Measurements from ENCODE around the gene CRIP1. TPM values are rescaled to one million over a fixed set of nuclear protein-coding genes. Genes with fewer than 3 reads are reported as not detected.

Gene CRIP1
- polyA plus RNA-seq, 1 donor (not counting 4 experiments of a cell fraction or from before 2014, with no cell fraction given): 1.7 TPM

DNA sequence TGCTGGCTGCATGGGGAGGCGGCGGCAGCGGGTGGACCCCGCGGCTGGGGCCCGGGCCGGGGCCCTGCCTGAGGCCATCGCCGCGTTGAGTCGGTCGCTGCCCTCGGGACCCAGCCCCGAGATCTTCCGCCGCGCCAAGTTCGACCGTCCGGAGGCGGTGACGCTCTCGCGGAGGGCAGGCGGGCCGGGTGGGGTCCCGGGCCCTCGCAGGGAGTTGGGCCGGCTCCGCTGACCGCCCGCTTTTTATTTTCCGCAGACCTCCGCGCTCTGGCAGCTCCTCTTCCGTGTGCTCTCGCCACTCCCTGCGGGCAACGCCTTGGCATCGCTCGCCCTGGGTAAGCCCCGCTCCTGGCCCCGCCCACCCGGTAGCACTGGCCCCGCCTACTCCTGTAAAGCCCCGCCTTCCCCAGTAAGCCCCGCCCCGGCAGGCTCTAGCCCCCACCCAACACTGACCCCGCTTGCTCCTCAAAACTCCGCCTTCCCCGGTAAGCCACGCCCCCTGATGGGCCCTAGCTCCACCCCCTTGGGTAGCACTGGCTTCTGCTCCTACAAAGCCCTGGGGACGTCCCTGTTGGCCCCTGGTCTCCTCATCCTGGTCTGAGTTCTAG, 4.8 kb downstream of the CRIP1 start:
- no peak for TF ChIP-seq EZH2 (IDR thresholded peaks at IDR 0.05; ENCODE audit: low read length)
- TF ChIP-seq, protein P1, sequence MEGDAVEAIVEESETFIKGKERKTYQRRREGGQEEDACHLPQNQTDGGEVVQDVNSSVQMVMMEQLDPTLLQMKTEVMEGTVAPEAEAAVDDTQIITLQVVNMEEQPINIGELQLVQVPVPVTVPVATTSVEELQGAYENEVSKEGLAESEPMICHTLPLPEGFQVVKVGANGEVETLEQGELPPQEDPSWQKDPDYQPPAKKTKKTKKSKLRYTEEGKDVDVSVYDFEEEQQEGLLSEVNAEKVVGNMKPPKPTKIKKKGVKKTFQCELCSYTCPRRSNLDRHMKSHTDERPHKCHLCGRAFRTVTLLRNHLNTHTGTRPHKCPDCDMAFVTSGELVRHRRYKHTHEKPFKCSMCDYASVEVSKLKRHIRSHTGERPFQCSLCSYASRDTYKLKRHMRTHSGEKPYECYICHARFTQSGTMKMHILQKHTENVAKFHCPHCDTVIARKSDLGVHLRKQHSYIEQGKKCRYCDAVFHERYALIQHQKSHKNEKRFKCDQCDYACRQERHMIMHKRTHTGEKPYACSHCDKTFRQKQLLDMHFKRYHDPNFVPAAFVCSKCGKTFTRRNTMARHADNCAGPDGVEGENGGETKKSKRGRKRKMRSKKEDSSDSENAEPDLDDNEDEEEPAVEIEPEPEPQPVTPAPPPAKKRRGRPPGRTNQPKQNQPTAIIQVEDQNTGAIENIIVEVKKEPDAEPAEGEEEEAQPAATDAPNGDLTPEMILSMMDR (optimal IDR thresholded peaks at IDR 0.05 in 1 of 3, IDR thresholded peaks at IDR 0.05 in 1 of 3, conservative IDR thresholded peaks at IDR 0.05 in 1 of 3; ENCODE audit: extremely low read depth in 1 of 3, insufficient read depth in 2 of 3, low read length in 3 of 3): no peak
- Histone ChIP-seq H3K4me1 (ENCODE audit: control insufficient read depth, extremely low read depth, insufficient read depth, low read length) (peaks cover 15% of the 10 kb centered on the region), H3K4me3 (ENCODE audit: control insufficient read depth in 2 of 3, extremely low read depth in 1 of 3, insufficient read depth in 2 of 3, low read depth in 1 of 3, low read length in 3 of 3) (peak overlapping the region; percentile 68 to 84 (median 73)), H3K9me1 (ENCODE audit: control insufficient read depth, extremely low read depth, insufficient read depth, low read length) (no peaks in the 10 kb centered on the region), H3K9me3 (ENCODE audit: control insufficient read depth, low read depth, low read length) (no peaks in the 10 kb centered on the region), H3K36me3 (ENCODE audit: control insufficient read depth in 2 of 2, extremely low read depth in 1 of 2, insufficient read depth in 2 of 2, low read length in 2 of 2) (peaks cover 0 to 2% of the 10 kb centered on the region in 2 experiments), H3K27me3 (ENCODE audit: control insufficient read depth, extremely low read depth, insufficient read depth, low read length) (peaks cover 17% of the 10 kb centered on the region), H3K9ac (ENCODE audit: control insufficient read depth, extremely low read depth, insufficient read depth, low read length) (peak overlapping the region; percentile 87), H3K79me2 (ENCODE audit: control insufficient read depth, insufficient read depth, low read length) (no peaks in the 10 kb centered on the region), H3K27ac (ENCODE audit: control insufficient read depth, insufficient read depth, low read length) (peak overlapping the region; percentile 82), H2AFZ (ENCODE audit: control insufficient read depth, low read length) (peak overlapping the region; percentile 53), H3K4me2 (ENCODE audit: control insufficient read depth, extremely low read depth, insufficient read depth, low read depth, low read length) (peak overlapping the region; percentile 66), H4K20me1 (ENCODE audit: control insufficient read depth, extremely low read depth, insufficient read depth, low read length) (peaks cover 5% of the 10 kb centered on the region)
- FAIRE-seq: no peak
- DNase-seq (ENCODE audit: low read depth, low spot score): no peak
- dilution Hi-C loops (cut with MboI; ENCODE audit: extremely low pct_ligation_motif_present, low sequenced_read_pairs): no loop called here

DNA sequence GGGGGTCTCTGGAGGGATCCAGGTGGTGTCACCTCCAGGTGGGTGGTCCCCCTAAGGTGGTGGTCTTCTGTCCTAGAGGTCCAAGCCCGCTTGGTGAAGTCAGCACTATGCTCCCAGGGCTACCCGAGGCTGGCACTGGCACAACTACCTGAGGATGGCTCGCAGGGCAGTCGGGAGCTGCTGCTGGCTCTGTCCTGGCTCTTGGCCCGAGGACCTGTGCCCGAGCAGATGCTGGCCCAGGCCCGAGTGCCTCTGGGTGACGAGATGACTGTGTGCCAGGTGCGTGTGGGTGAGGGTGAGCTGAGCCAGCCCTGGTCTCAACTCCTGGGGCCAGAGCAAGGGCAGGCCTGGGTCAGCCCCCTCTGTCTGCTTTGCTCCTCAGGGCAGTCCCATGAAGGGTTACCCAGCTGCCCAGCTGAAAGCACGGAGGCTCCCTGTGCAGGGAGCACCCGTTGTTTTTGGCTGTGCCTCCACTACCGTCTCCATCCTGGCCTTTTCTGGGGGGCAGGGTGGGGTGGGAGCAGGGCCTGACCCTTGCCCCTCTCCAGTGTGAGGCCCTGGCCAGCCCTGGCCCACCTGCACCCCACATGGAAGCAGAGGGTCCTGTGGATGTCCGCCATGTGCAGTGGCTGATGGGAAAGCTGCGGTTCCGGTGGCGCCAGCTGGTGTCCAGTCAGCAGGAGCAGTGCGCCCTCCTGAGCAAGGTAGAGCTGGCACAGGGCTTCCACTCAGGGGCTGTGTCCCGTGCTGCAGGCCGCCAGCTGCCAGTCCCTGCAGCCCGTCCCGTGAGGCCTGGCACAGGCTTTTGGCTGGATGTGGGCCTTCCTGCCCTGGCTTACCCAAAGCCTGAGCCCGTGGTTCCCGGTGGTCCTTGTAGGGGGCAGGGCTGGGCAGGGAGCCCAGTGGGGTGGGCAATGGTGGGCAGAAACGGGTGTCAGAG, 5.6 kb downstream of the CRIP1 start:
- no peaks in the 10 kb centered on the region for H3K9me1 ChIP-seq (ENCODE audit: control insufficient read depth, extremely low read depth, insufficient read depth, low read length)
- peak overlapping the region; percentile 66 for H3K4me2 ChIP-seq (ENCODE audit: control insufficient read depth, extremely low read depth, insufficient read depth, low read depth, low read length)
- peak overlapping the region; percentile 10 to 84 (median 42) for H3K4me3 ChIP-seq (ENCODE audit: control insufficient read depth in 2 of 3, extremely low read depth in 1 of 3, insufficient read depth in 2 of 3, low read depth in 1 of 3, low read length in 3 of 3)
- no peaks in the 10 kb centered on the region for H3K9me3 ChIP-seq (ENCODE audit: control insufficient read depth, low read depth, low read length)
- H3K27me3 ChIP-seq (ENCODE audit: control insufficient read depth, extremely low read depth, insufficient read depth, low read length): peaks cover 9% of the 10 kb centered on the region
- H3K79me2 ChIP-seq (ENCODE audit: control insufficient read depth, insufficient read depth, low read length): no peaks in the 10 kb centered on the region
- peaks cover 0 to 2% of the 10 kb centered on the region in 2 experiments for H3K36me3 ChIP-seq (ENCODE audit: control insufficient read depth in 2 of 2, extremely low read depth in 1 of 2, insufficient read depth in 2 of 2, low read length in 2 of 2)
- no peak overlapping the region for H3K27ac ChIP-seq (ENCODE audit: control insufficient read depth, insufficient read depth, low read length)
- dilution Hi-C loops (cut with MboI; ENCODE audit: extremely low pct_ligation_motif_present, low sequenced_read_pairs): no loop called here
- H4K20me1 ChIP-seq (ENCODE audit: control insufficient read depth, extremely low read depth, insufficient read depth, low read length): peaks cover 5% of the 10 kb centered on the region
- no peak overlapping the region for H3K9ac ChIP-seq (ENCODE audit: control insufficient read depth, extremely low read depth, insufficient read depth, low read length)
- FAIRE-seq: no peak
- H2AFZ ChIP-seq (ENCODE audit: control insufficient read depth, low read length): no peak overlapping the region
- H3K4me1 ChIP-seq (ENCODE audit: control insufficient read depth, extremely low read depth, insufficient read depth, low read length): peaks cover 15% of the 10 kb centered on the region
- no peak for DNase-seq (ENCODE audit: low read depth, low spot score)
- TF ChIP-seq, protein P1 (optimal IDR thresholded peaks at IDR 0.05 in 1 of 3, IDR thresholded peaks at IDR 0.05 in 1 of 3, conservative IDR thresholded peaks at IDR 0.05 in 1 of 3; ENCODE audit: extremely low read depth in 1 of 3, insufficient read depth in 2 of 3, low read length in 3 of 3): no peak
- TF ChIP-seq EZH2 (IDR thresholded peaks at IDR 0.05; ENCODE audit: low read length): no peak

Data from keratinocyte (primary cell).